HEK293 (cell line): Measurements from ENCODE around the gene KDSR.

Experiments used
- EGR2 ChIP-seq: fragments of 450-650 bp; formaldehyde crosslinking; IDR thresholded peaks from 2 replicates; pipeline ENCODE4 v1.5.1; 2016; ENCODE audit warnings: low read depth, missing biosample characterization, missing genetic modification characterization
- GLIS2 ChIP-seq: fragments of 450-650 bp; formaldehyde crosslinking; IDR thresholded peaks from 2 replicates; pipeline ENCODE4 v1.5.1; 2016; ENCODE audit warnings: missing biosample characterization, missing genetic modification characterization
- HIC1 ChIP-seq: fragments of 450-650 bp; formaldehyde crosslinking; IDR thresholded peaks from 2 replicates; pipeline ENCODE4 v1.5.1; 2016; ENCODE audit warnings: missing biosample characterization, missing genetic modification characterization
- HOXC10 ChIP-seq: sonication (generic); formaldehyde crosslinking; IDR thresholded peaks from 2 replicates; pipeline ENCODE4 v1.8.1; 2023; ENCODE audit warnings: mild to moderate bottlenecking, missing genetic modification reagents
- KLF10 ChIP-seq: fragments of 450-650 bp; IDR thresholded peaks from 2 replicates; pipeline ENCODE4 v1.5.1; 2018; ENCODE audit warnings: missing biosample characterization, mild to moderate bottlenecking, missing genetic modification characterization
- KLF16 ChIP-seq: fragments of 450-650 bp; formaldehyde crosslinking; IDR thresholded peaks from 2 replicates; pipeline ENCODE4 v1.5.1; 2017; ENCODE audit warnings: missing biosample characterization, missing genetic modification characterization
- KLF7 ChIP-seq: fragments of 450-650 bp; formaldehyde crosslinking; IDR thresholded peaks from 2 replicates; pipeline ENCODE4 v1.5.1; 2016; ENCODE audit warnings: missing biosample characterization, missing genetic modification characterization, borderline replicate concordance
- KLF9 ChIP-seq: fragments of 450-650 bp; formaldehyde crosslinking; IDR thresholded peaks from 2 replicates; pipeline ENCODE4 v1.5.1; 2016; ENCODE audit warnings: missing biosample characterization, missing genetic modification characterization, low read depth
- SETDB1 ChIP-seq: IDR thresholded peaks from one replicate; pipeline ENCODE4 v1.6.1; 2017; ENCODE audit warnings: mild to moderate bottlenecking, low read length, moderate library complexity, mixed read lengths; ENCODE audit not compliant: insufficient read length
- SP3 ChIP-seq: fragments of 450-650 bp; formaldehyde crosslinking; IDR thresholded peaks from 2 replicates; pipeline ENCODE4 v1.5.1; 2016; ENCODE audit warnings: missing biosample characterization, missing genetic modification characterization
- ZBTB1 ChIP-seq: fragments of 450-650 bp; formaldehyde crosslinking; IDR thresholded peaks from 2 replicates; pipeline ENCODE4 v1.5.1; 2016; ENCODE audit warnings: missing biosample characterization, missing genetic modification characterization
- ZBTB44 ChIP-seq: fragments of 450-650 bp; IDR thresholded peaks from 2 replicates; pipeline ENCODE4 v1.5.1; 2018; ENCODE audit warnings: missing biosample characterization, mild to moderate bottlenecking, missing genetic modification characterization
- ZBTB49 ChIP-seq: fragments of 450-650 bp; formaldehyde crosslinking; IDR thresholded peaks from 2 replicates; pipeline ENCODE4 v1.5.1; 2016; ENCODE audit warnings: missing biosample characterization, missing genetic modification characterization, low read depth
- ZNF10 ChIP-seq: fragments of 450-650 bp; formaldehyde crosslinking; IDR thresholded peaks from 2 replicates; pipeline ENCODE4 v1.5.1; 2017; ENCODE audit warnings: missing biosample characterization, missing genetic modification characterization
- ZNF112 ChIP-seq: fragments of 450-650 bp; formaldehyde crosslinking; IDR thresholded peaks from 2 replicates; pipeline ENCODE4 v1.5.0; 2017; ENCODE audit warnings: missing biosample characterization, missing genetic modification characterization
- ZNF132 ChIP-seq: fragments of 450-650 bp; formaldehyde crosslinking; IDR thresholded peaks from 2 replicates; pipeline ENCODE4 v1.5.1; 2017; ENCODE audit warnings: missing biosample characterization, missing genetic modification characterization, borderline replicate concordance
- ZNF175 ChIP-seq: fragments of 450-650 bp; formaldehyde crosslinking; IDR thresholded peaks from 2 replicates; pipeline ENCODE4 v1.5.1; 2016; ENCODE audit warnings: missing biosample characterization, missing genetic modification characterization
- ZNF19 ChIP-seq: fragments of 450-650 bp; formaldehyde crosslinking; IDR thresholded peaks from 2 replicates; pipeline ENCODE4; 2016; ENCODE audit warnings: missing biosample characterization, missing genetic modification characterization, low read depth
- ZNF2 ChIP-seq: fragments of 450-650 bp; formaldehyde crosslinking; IDR thresholded peaks from 2 replicates; pipeline ENCODE4 v1.5.1; 2016; ENCODE audit warnings: missing biosample characterization, missing genetic modification characterization
- ZNF248 ChIP-seq: fragments of 450-650 bp; formaldehyde crosslinking; IDR thresholded peaks from 2 replicates; pipeline ENCODE4 v1.5.1; 2017; ENCODE audit warnings: missing biosample characterization, missing genetic modification characterization
- ZNF280C ChIP-seq: fragments of 450-650 bp; formaldehyde crosslinking; IDR thresholded peaks from 2 replicates; pipeline ENCODE4 v1.5.1; 2016; ENCODE audit warnings: missing biosample characterization, missing genetic modification characterization
- ZNF354C ChIP-seq: fragments of 450-650 bp; formaldehyde crosslinking; IDR thresholded peaks from 2 replicates; pipeline ENCODE4 v1.5.1; 2016; ENCODE audit warnings: missing biosample characterization, missing genetic modification characterization, low read depth, borderline replicate concordance
- ZNF513 ChIP-seq: fragments of 450-650 bp; IDR thresholded peaks from 2 replicates; pipeline ENCODE4 v1.5.1; 2018; ENCODE audit warnings: missing biosample characterization, missing genetic modification characterization
- ZNF530 ChIP-seq: fragments of 450-650 bp; formaldehyde crosslinking; IDR thresholded peaks from 2 replicates; pipeline ENCODE4 v1.5.1; 2016; ENCODE audit warnings: low read depth, missing biosample characterization, missing genetic modification characterization
- ZNF549 ChIP-seq: fragments of 450-650 bp; IDR thresholded peaks from 2 replicates; pipeline ENCODE4 v1.5.1; 2018; ENCODE audit warnings: missing biosample characterization, missing genetic modification characterization, mild to moderate bottlenecking, inconsistent platforms, moderate library complexity
- ZNF585B ChIP-seq: fragments of 450-650 bp; formaldehyde crosslinking; IDR thresholded peaks from 2 replicates; pipeline ENCODE4 v1.5.1; 2016; ENCODE audit warnings: missing biosample characterization, missing genetic modification characterization
- ZNF623 ChIP-seq: fragments of 450-650 bp; formaldehyde crosslinking; IDR thresholded peaks from 2 replicates; pipeline ENCODE4 v1.5.1; 2016; ENCODE audit warnings: missing biosample characterization, missing genetic modification characterization
- ZNF664 ChIP-seq: fragments of 450-650 bp; formaldehyde crosslinking; IDR thresholded peaks from 2 replicates; pipeline ENCODE4 v1.5.1; 2016; ENCODE audit warnings: missing biosample characterization, missing genetic modification characterization
- ZNF791 ChIP-seq: fragments of 450-650 bp; formaldehyde crosslinking; IDR thresholded peaks from 2 replicates; pipeline ENCODE4 v1.5.1; 2016; ENCODE audit warnings: missing biosample characterization, missing genetic modification characterization

Gene KDSR

GRCh38 chr18:63320123-63320974 lies 46.7 kb downstream of the KDSR start (continued):
- TF ChIP-seq ZNF549 (tag by site-specific recombination) (no peak), KLF16 (tag by site-specific recombination) (peak; percentile 62), ZNF623 (tag by site-specific recombination) (no peak), KLF9 (tag by site-specific recombination) (peak; percentile 17; the same call in 1 of the 2 replicates), ZNF248 (tag by site-specific recombination) (no peak), ZBTB1 (tag by site-specific recombination) (no peak), HIC1 (tag by site-specific recombination) (no peak), ZNF112 (no peak), ZNF19 (tag by site-specific recombination) (no peak), HOXC10 (CRISPR knock-in tag) (no peak), EGR2 (tag by site-specific recombination) (peak; percentile 79), SETDB1 (no peak), ZNF280C (no peak), ZNF10 (tag by site-specific recombination) (no peak), ZNF132 (tag by site-specific recombination) (no peak), ZBTB44 (tag by site-specific recombination) (no peak), ZNF354C (tag by site-specific recombination) (no peak), GLIS2 (tag by site-specific recombination) (peak; percentile 70), ZNF585B (tag by site-specific recombination) (no peak), ZNF664 (tag by site-specific recombination) (no peak), ZNF513 (tag by site-specific recombination) (no peak), ZNF2 (tag by site-specific recombination) (no peak), KLF10 (tag by site-specific recombination) (no peak), ZBTB49 (tag by site-specific recombination) (no peak), ZNF175 (no peak), SP3 (tag by site-specific recombination) (no peak), ZNF791 (tag by site-specific recombination) (no peak), ZNF530 (tag by site-specific recombination) (no peak), KLF7 (tag by site-specific recombination) (no peak)
